B cell (primary cell): ENCODE data around the gene CCDC141.

Source experiments
- CTCF ChIP-seq: fragments of 200-600 bp; IDR thresholded peaks from one replicate; pipeline ENCODE4 v1.8.0; 2022; ENCODE audit warnings: antibody characterized with exemption, mild to moderate bottlenecking
- EZH2 ChIP-seq: IDR thresholded peaks from 2 replicates; pipeline ENCODE4 v1.6.1; 2012; ENCODE audit warnings: borderline replicate concordance, low read depth, mild to moderate bottlenecking, moderate library complexity, low read length; ENCODE audit not compliant: insufficient read depth, poor library complexity, severe bottlenecking

GRCh38 chr2:179022685-179023084 is 27.3 kb downstream of the CCDC141 start:
- TF ChIP-seq CTCF, result no peak
- TF ChIP-seq EZH2, result no peak
